GM19372 (cell line): ENCODE data around the gene PLB1.

Experiments
- ATAC-seq: cut with Tn5 transposase; IDR thresholded peaks from one replicate; pipeline ENCODE4 v1.9.1; 2021; ENCODE audit warnings: mild to moderate bottlenecking, low read depth, moderate library complexity; ENCODE audit not compliant: unreplicated experiment

The PLB1 gene

GRCh38 chr2:28604284-28604843 is 108.5 kb downstream of the PLB1 start:
- no peak for ATAC-seq

- no peak for ATAC-seq
Measured at GRCh38 chr2:28606986-28607441, 111.2 kb downstream of the PLB1 start.

GRCh38 chr2:28607730-28608499 is 112.1 kb downstream of the PLB1 start:
- no peak for ATAC-seq

- no peak for ATAC-seq
Measured at GRCh38 chr2:28608500-28609424, 112.9 kb downstream of the PLB1 start.

GRCh38 chr2:28610583-28611201 is 114.8 kb downstream of the PLB1 start:
- no peak for ATAC-seq

GRCh38 chr2:28612131-28612812 is 116.4 kb downstream of the PLB1 start:
- no peak for ATAC-seq

GRCh38 chr2:28613186-28613585 is 117.3 kb downstream of the PLB1 start:
- no peak for ATAC-seq

- ATAC-seq, result no peak
Measured at GRCh38 chr2:28613633-28614501, 118.0 kb downstream of the PLB1 start.

- ATAC-seq, result no peak
Measured at GRCh38 chr2:28615706-28616105, 119.8 kb downstream of the PLB1 start.

GRCh38 chr2:28616396-28616999 is 120.6 kb downstream of the PLB1 start:
- ATAC-seq, result no peak

GRCh38 chr2:28617502-28618184 is 121.8 kb downstream of the PLB1 start:
- no peak for ATAC-seq

- no peak for ATAC-seq
Measured at GRCh38 chr2:28618221-28619141, 122.6 kb downstream of the PLB1 start.

- no peak for ATAC-seq
Measured at GRCh38 chr2:28619213-28620196, 123.6 kb downstream of the PLB1 start.

GRCh38 chr2:28620291-28620793 is 124.5 kb downstream of the PLB1 start:
- no peak for ATAC-seq

GRCh38 chr2:28620801-28621171 is 124.9 kb downstream of the PLB1 start:
- no peak for ATAC-seq
